ENCODE data around the gene FAM53A. TPM values are rescaled to one million over a fixed set of nuclear protein-coding genes. Genes with fewer than 3 reads are reported as not detected.

The FAM53A gene
- total and polyA plus RNA-seq, 10 of the 15 experiments (the other 5 are each of a cell fraction or from before 2014, with no cell fraction given) = 0.02 to 0.87 (median 0.38) TPM; not detected in 2

GRCh38 chr4:1675136-1675801 lies 8.8 kb downstream of the FAM53A start:
- H3K79me2 ChIP-seq (ENCODE audit: control insufficient read depth, insufficient read depth, low read length) = no peaks in the 10 kb centered on the region
- no peak overlapping the region for H3K9ac ChIP-seq (ENCODE audit: control insufficient read depth, insufficient read depth, low read length)
- CTCF ChIA-PET = no interaction called here
- no peak overlapping the region for H3K4me3 ChIP-seq
- H3K36me3 ChIP-seq (ENCODE audit: control insufficient read depth in 2 of 2, insufficient read depth in 2 of 2, low read length in 1 of 2) = no peaks in the 10 kb centered on the region
- H3K4me2 ChIP-seq (ENCODE audit: control insufficient read depth, insufficient read depth) = no peak overlapping the region
- RAD21 ChIA-PET (ENCODE audit: unreplicated experiment) = no interaction called here
- intact Hi-C loops (cut with micrococcal nuclease; ENCODE audit: unreplicated experiment) (no loop called here), in situ Hi-C loops (cut with MboI) (no loop called here)
- SMC1A ChIA-PET (ENCODE audit: uncharacterized antibody, unreplicated experiment) = no interaction called here
- no peaks in the 10 kb centered on the region for H4K20me1 ChIP-seq (ENCODE audit: control insufficient read depth, insufficient read depth)
- ATAC-seq (no peak), FAIRE-seq (no peak), DNase-seq (ENCODE audit: low read depth, low spot score) (no peak)
- BruUV-seq (replicated peaks) = no TSS peak
- POLR2A ChIA-PET = no interaction called here
- H3K4me1 ChIP-seq (ENCODE audit: control insufficient read depth, insufficient read depth, low read length) = no peaks in the 10 kb centered on the region
- H3K9me3 ChIP-seq (replicated peaks; ENCODE audit: control insufficient read depth, insufficient read depth, low read length) = no peaks in the 10 kb centered on the region
- H3K27me3 ChIP-seq (replicated peaks in 1 of 2; ENCODE audit: control insufficient read depth in 2 of 2, insufficient read depth in 2 of 2, low read length in 1 of 2) = no peaks in the 10 kb centered on the region
- H2AFZ ChIP-seq (ENCODE audit: control insufficient read depth, low read depth, low read length) = no peak overlapping the region
- H3K27ac ChIP-seq (ENCODE audit: control insufficient read depth, insufficient read depth) = no peak overlapping the region
- WGBS (ENCODE audit: insufficient coverage, insufficient replicate concordance, low lambda C conversion rate, missing lambda C conversion rate) = 45% methylated on average over 19 of the region's 19 CpGs
- TF ChIP-seq SPI1 (IDR thresholded peaks at IDR 0.05; ENCODE audit: borderline replicate concordance, insufficient read depth, low read depth, low read length) = no peak
- TF ChIP-seq ZNF592 (IDR thresholded peaks at IDR 0.05) = no peak
- no peak for TF ChIP-seq ASH2L (IDR thresholded peaks at IDR 0.05; ENCODE audit: borderline replicate concordance, low read depth)
- TF ChIP-seq, protein P1, sequence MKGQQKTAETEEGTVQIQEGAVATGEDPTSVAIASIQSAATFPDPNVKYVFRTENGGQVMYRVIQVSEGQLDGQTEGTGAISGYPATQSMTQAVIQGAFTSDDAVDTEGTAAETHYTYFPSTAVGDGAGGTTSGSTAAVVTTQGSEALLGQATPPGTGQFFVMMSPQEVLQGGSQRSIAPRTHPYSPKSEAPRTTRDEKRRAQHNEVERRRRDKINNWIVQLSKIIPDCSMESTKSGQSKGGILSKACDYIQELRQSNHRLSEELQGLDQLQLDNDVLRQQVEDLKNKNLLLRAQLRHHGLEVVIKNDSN (IDR thresholded peaks at IDR 0.05; ENCODE audit: borderline replicate concordance, extremely low read length, insufficient read depth, low read depth, low read length) = no peak
- no peak for TF ChIP-seq SUZ12 (IDR thresholded peaks at IDR 0.05; ENCODE audit: unreplicated experiment)
- no peak for TF ChIP-seq POLR2AphosphoS2 (IDR thresholded peaks at IDR 0.05; ENCODE audit: low read depth, low read length)
- no peak for TF ChIP-seq SMAD1 (IDR thresholded peaks at IDR 0.05; ENCODE audit: low read depth, partially characterized antibody)
- TF ChIP-seq RFX5 (IDR thresholded peaks at IDR 0.05; ENCODE audit: low read depth, low read length) = no peak
- no peak for TF ChIP-seq EED (IDR thresholded peaks at IDR 0.05; ENCODE audit: low read depth)
- no peak for TF ChIP-seq E2F4 (IDR thresholded peaks at IDR 0.05; ENCODE audit: low read depth, low read length)
- TF ChIP-seq IKZF1 (conservative IDR thresholded peaks at IDR 0.05) = no peak
- no peak for TF ChIP-seq RUNX3 (IDR thresholded peaks at IDR 0.05; ENCODE audit: low read length)
- TF ChIP-seq SIN3A (IDR thresholded peaks at IDR 0.05; ENCODE audit: low read depth, low read length) = no peak
- no peak for TF ChIP-seq CBX3 (IDR thresholded peaks at IDR 0.05; ENCODE audit: borderline replicate concordance, low read depth)
- TF ChIP-seq, protein P2, sequence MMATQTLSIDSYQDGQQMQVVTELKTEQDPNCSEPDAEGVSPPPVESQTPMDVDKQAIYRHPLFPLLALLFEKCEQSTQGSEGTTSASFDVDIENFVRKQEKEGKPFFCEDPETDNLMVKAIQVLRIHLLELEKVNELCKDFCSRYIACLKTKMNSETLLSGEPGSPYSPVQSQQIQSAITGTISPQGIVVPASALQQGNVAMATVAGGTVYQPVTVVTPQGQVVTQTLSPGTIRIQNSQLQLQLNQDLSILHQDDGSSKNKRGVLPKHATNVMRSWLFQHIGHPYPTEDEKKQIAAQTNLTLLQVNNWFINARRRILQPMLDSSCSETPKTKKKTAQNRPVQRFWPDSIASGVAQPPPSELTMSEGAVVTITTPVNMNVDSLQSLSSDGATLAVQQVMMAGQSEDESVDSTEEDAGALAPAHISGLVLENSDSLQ (IDR thresholded peaks at IDR 0.05) = no peak

Measured in GM12878 (cell line).